BJ (cell line): ENCODE measurements around the gene CDH6. TPM values are rescaled to one million over a fixed set of nuclear protein-coding genes. Genes with fewer than 3 reads are reported as not detected.

Experiments used
- CTCF ChIA-PET: fragments of 350-600 bp; formaldehyde crosslinking; extraction: SDS; loops from one replicate; lab custom pipeline; 2021; ENCODE audit warnings: antibody characterized with exemption, inconsistent platforms; lab: Yijun Ruan, JAX
- POLR2A ChIA-PET: fragments of 300-600 bp; sonication (Branson Sonifier 250); formaldehyde crosslinking; extraction: SDS; loops from one replicate; lab custom pipeline; 2021; ENCODE audit warnings: antibody characterized with exemption; lab: Charles Lee
- DNase-seq: peaks from one replicate; pipeline ENCODE4 v3.0.0-alpha.2; 2011; ENCODE audit warnings: low read depth
- H3K27me3 ChIP-seq: 2 replicates; pipeline ENCODE4 v1.6.0; 2011; ENCODE audit warnings: low read length; ENCODE audit not compliant: control insufficient read depth, insufficient read depth
- H3K36me3 ChIP-seq: 2 replicates; pipeline ENCODE4 v1.5.1; 2011; ENCODE audit warnings: low read length; ENCODE audit not compliant: control insufficient read depth, insufficient read depth
- H3K4me3 ChIP-seq: 2 replicates; pipeline ENCODE4 v1.5.1; 2011; ENCODE audit warnings: low read depth, mild to moderate bottlenecking, control low read depth, low read length
- polyA plus RNA-seq: library from polyadenylated mRNA; depleted of rRNA; stranded (reverse); fragments of >200 nt; gene quantifications from 2 replicates; pipeline ENCODE4 v1.2.3, GENCODE V29; 2011
- TF ChIP-seq, protein P1 (sequence below): IDR thresholded peaks from 2 replicates; pipeline ENCODE4 v1.5.1; 2011; ENCODE audit warnings: low read depth, mild to moderate bottlenecking, control low read depth, inconsistent platforms, low read length, moderate library complexity; ENCODE audit not compliant: insufficient read depth

CDH6 gene
- polyA plus RNA-seq, 1 experiment = 2.9 TPM

DNA sequence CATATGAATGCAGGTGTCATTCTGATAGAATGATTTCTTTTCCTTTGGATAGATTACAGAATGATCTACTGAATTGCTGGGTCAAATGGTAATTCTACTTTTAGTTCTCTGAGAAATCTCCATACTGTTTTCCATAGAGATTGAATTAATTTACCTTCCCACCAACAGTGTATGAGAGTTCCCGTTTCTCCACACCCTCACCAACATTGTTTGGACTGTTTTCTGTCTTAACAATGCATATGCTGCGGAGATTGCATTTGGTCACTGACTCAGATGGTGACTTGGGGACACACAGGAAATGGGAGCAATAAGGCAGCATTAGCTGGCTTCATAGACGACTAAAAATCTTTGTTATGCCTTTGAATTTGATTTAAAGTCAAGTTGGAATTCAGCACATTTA, 95.9 kb downstream of the CDH6 start:
- TF ChIP-seq, protein P1, sequence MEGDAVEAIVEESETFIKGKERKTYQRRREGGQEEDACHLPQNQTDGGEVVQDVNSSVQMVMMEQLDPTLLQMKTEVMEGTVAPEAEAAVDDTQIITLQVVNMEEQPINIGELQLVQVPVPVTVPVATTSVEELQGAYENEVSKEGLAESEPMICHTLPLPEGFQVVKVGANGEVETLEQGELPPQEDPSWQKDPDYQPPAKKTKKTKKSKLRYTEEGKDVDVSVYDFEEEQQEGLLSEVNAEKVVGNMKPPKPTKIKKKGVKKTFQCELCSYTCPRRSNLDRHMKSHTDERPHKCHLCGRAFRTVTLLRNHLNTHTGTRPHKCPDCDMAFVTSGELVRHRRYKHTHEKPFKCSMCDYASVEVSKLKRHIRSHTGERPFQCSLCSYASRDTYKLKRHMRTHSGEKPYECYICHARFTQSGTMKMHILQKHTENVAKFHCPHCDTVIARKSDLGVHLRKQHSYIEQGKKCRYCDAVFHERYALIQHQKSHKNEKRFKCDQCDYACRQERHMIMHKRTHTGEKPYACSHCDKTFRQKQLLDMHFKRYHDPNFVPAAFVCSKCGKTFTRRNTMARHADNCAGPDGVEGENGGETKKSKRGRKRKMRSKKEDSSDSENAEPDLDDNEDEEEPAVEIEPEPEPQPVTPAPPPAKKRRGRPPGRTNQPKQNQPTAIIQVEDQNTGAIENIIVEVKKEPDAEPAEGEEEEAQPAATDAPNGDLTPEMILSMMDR = no peak
- no peak overlapping the region for H3K4me3 ChIP-seq
- ChIA-PET POLR2A (no interaction called here), CTCF (interaction anchor here (2.1 kb wide), 1 partner anchor 19 kb away, joined by 6 read pairs; no protein-coding TSS in a partner anchor)
- DNase-seq = no peak
- H3K27me3 ChIP-seq = no peaks in the 10 kb centered on the region
- no peaks in the 10 kb centered on the region for H3K36me3 ChIP-seq

DNA sequence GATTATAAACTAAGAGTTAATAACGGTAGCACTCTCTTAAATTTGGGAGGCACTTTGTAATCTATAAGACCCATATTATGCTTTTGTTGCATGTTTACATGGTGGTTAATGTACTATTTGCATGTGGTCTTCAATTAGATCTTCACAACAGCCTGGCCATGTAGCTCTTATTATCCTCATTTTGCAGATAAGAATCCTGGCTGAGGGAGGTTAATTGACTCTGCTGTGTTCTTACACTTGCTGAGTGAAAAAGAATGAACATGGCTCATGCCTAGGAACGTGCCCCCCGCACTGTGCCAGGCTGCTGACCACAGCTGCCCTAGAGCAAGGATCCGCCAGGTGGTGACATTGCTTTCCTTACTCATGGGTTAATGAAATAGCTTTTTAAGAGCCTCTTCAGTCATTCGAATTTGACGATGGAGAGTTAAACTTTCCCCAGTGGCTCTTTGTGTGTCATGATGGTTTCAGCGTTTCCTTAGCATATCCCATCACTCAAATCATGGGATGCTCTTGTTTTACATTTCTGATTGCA, 97.9 kb downstream of the CDH6 start:
- Histone ChIP-seq H3K36me3 (no peaks in the 10 kb centered on the region), H3K27me3 (no peaks in the 10 kb centered on the region), H3K4me3 (no peak overlapping the region)
- TF ChIP-seq, protein P1 = no peak; the same call in 1 of the 2 replicates
- DNase-seq = no peak
- POLR2A ChIA-PET = no interaction called here
- CTCF ChIA-PET = no interaction called here

DNA sequence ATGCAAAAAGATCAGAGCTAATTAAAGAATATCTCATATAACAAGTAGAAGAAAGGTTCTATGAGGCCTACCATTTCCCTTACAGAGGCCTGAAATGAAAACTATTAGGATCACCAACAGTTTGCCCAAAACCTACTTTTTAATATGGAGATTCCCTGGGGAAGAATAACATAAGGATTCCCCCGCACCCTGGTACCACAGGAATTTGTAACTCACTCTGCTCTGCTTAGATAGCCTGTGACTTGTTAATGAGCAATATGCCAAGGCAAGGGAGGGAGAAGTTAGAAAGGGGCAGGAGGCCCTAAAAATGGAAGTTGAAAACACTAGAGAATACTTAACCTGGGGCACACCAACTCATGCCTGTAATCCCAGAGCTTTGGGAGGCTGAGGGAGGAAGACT, 107.0 kb downstream of the CDH6 start:
- Histone ChIP-seq H3K36me3 (no peaks in the 10 kb centered on the region), H3K27me3 (no peaks in the 10 kb centered on the region), H3K4me3 (no peak overlapping the region)
- TF ChIP-seq, protein P1 = no peak
- no peak for DNase-seq
- ChIA-PET CTCF (no interaction called here), POLR2A (no interaction called here)

DNA sequence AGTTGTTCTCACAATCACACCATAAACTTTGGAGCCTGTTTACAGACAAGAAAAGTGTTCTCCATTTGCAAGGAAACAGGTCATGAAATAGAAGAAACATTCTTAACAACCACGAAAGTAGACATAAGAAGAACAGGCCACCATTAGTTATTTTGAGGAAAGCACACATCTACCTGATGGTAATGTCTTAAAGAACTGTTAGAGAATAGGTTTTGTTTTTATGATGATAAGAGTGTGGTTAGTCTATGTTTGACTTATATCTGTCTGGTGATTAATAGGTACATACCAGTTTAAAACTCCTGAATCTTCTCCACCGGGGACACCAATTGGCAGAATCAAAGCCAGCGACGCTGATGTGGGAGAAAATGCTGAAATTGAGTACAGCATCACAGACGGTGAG, 108.3 kb downstream of the CDH6 start:
- Histone ChIP-seq H3K36me3 (no peaks in the 10 kb centered on the region), H3K4me3 (no peak overlapping the region), H3K27me3 (no peaks in the 10 kb centered on the region)
- DNase-seq = no peak
- POLR2A ChIA-PET = no interaction called here
- CTCF ChIA-PET = no interaction called here
- TF ChIP-seq, protein P1 = no peak

DNA sequence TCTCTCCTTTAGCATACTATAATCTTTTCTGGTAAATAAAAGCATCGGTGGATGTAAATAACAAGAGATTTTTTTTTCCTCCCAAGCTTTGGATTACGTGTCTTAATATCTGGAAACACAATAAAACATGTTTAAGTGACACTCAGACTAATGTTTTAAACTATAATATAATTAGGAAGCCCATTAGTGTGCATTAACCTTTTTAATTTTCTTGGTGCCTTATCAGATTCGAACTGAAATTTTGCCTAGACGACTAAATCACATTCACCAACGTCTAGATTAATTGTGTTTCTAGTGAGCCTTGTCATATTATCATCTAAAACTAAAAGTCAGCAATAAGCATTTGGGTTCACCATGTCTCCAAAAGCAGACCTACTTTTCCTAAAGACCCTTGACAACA, 110.2 kb downstream of the CDH6 start:
- H3K4me3 ChIP-seq = no peak overlapping the region
- H3K27me3 ChIP-seq = no peaks in the 10 kb centered on the region
- ChIA-PET CTCF (no interaction called here), POLR2A (no interaction called here)
- DNase-seq = no peak
- TF ChIP-seq, protein P1 = no peak
- H3K36me3 ChIP-seq = no peaks in the 10 kb centered on the region
